ENCODE results near the gene PROZ. TPM values are rescaled to one million over a fixed set of nuclear protein-coding genes. Genes with fewer than 3 reads are reported as not detected.

PROZ gene
- total and polyA plus RNA-seq, 2 of the 13 experiments (the other 11 are each of a cell fraction or from before 2014, with no cell fraction given): 5.6 to 22.5 TPM

- Histone ChIP-seq H3K27me3 (ENCODE audit: control insufficient read depth in 1 of 2, insufficient read depth in 2 of 2, low read length in 2 of 2) (no peaks in the 10 kb centered on the region; a peak in 1 of 5 replicates), H3K9ac (ENCODE audit: insufficient read depth, low read depth, low read length) (no peak overlapping the region), H3K36me3 (replicated peaks in 1 of 2; ENCODE audit: control insufficient read depth in 1 of 2, insufficient read depth in 2 of 2, low read length in 2 of 2) (peaks cover 0 to 2% of the 10 kb centered on the region in 2 experiments; a peak in 2 of 5 replicates), H3K4me3 (replicated peaks in 1 of 3; ENCODE audit: insufficient read depth in 1 of 3, low read depth in 2 of 3, low read length in 3 of 3) (no peak overlapping the region), H4K20me1 (ENCODE audit: insufficient read depth, low read length) (peaks cover 4% of the 10 kb centered on the region; the same call in 1 of the 2 replicates), H3K79me2 (ENCODE audit: insufficient read depth, low read length) (peaks cover 28% of the 10 kb centered on the region), H3K27ac (ENCODE audit: extremely low read length, insufficient read depth, low read length) (no peak overlapping the region), H2AFZ (ENCODE audit: low read length) (no peak overlapping the region), H3K4me2 (ENCODE audit: low read depth, low read length) (no peak overlapping the region), H3K4me1 (ENCODE audit: insufficient read depth, low read length) (peaks cover 26% of the 10 kb centered on the region), H3K9me3 (ENCODE audit: low read length) (no peaks in the 10 kb centered on the region)
- FAIRE-seq (no peak), DNase-seq (ENCODE audit: low spot score) (no peak), ATAC-seq (no peak)
- intact Hi-C loops (cut with micrococcal nuclease; ENCODE audit: unreplicated experiment) (loop anchor here (5.0 kb wide), 2 partner anchors 62 to 178 kb away; no protein-coding TSS in a partner anchor), in situ Hi-C loops (cut with HindIII; ENCODE audit: extremely low pct_ligation_motif_present, low pct_unique_long_range_greater_than_20kb) (loop anchor here (5.0 kb wide), 1 partner anchor 83 kb away; no protein-coding TSS in a partner anchor)
- ChIA-PET CTCF (ENCODE audit: low intra/inter-chr PET ratio, low total read pairs) (no interaction called here), POLR2A (no interaction called here)
- 91% methylated on average over 13 of the region's 19 CpGs for WGBS (ENCODE audit: low lambda C conversion rate)
- BruUV-seq (replicated peaks): no TSS peak
- TF ChIP-seq SP2 (CRISPR knock-in tag; IDR thresholded peaks at IDR 0.05) (no peak), PCBP2 (optimal IDR thresholded peaks at IDR 0.05; ENCODE audit: low read depth, low read length, poor library complexity, severe bottlenecking) (no peak), SIN3A (IDR thresholded peaks at IDR 0.05; ENCODE audit: borderline replicate concordance, low read depth, low read length) (no peak), IRF2 (CRISPR knock-in tag; IDR thresholded peaks at IDR 0.05) (no peak), CREBL2 (CRISPR knock-in tag; IDR thresholded peaks at IDR 0.05; ENCODE audit: borderline replicate concordance) (no peak), ARID5B (CRISPR knock-in tag; IDR thresholded peaks at IDR 0.05) (no peak), ZNF34 (CRISPR knock-in tag; IDR thresholded peaks at IDR 0.05; ENCODE audit: borderline replicate concordance) (no peak), ZBTB40 (IDR thresholded peaks at IDR 0.05) (no peak), ZBTB40 (CRISPR knock-in tag; IDR thresholded peaks at IDR 0.05) (peak; percentile 88), HNRNPL (IDR thresholded peaks at IDR 0.05; ENCODE audit: low read depth, low read length) (0 out of 2 replicates have a peak, but pooled peaks have one; percentile 27)
These were observed 37.9 kb upstream of the PROZ start for GRCh38 chr13:113120300-113121182.

Measured in HepG2 (cell line).